ENCODE results near the gene DCLK2.

- no peak for TF ChIP-seq FOXA1 (IDR thresholded peaks at IDR 0.05)
- TF ChIP-seq ZNF384 (IDR thresholded peaks at IDR 0.05), result no peak
- TF ChIP-seq BHLHE40 (IDR thresholded peaks at IDR 0.05; ENCODE audit: borderline replicate concordance), result no peak
- TF ChIP-seq ELF4 (IDR thresholded peaks at IDR 0.05), result no peak
- no peak for TF ChIP-seq SUZ12 (IDR thresholded peaks at IDR 0.05)
- no peak for TF ChIP-seq FOXM1 (IDR thresholded peaks at IDR 0.05; ENCODE audit: borderline replicate concordance)
These were observed 103.3 kb downstream of the DCLK2 start for GRCh38 chr4:150181536-150181935.

All from HEK293T (cell line).